H4 (cell line): ENCODE measurements around the gene PVRIG. TPM values are rescaled to one million over a fixed set of nuclear protein-coding genes. Genes with fewer than 3 reads are reported as not detected.
"Not testable (repeated sequence)": the region's sequence is repeated elsewhere in the genome, so short reads cannot be mapped to it uniquely, and the experiment has no call there.

ENCODE experiments used
- DNase-seq: peaks from one replicate; pipeline ENCODE4 v3.0.0-alpha.2; 2015; ENCODE audit warnings: low spot score
- total RNA-seq: library from RNA; depleted of rRNA; stranded (reverse); fragments of >200 nt; shearing (Covaris generic); gene quantifications from 2 replicates; pipeline ENCODE4 v1.2.3, GENCODE V29; 2014

The PVRIG gene
- total RNA-seq, 1 experiment from 2014 or later: not detected

DNA sequence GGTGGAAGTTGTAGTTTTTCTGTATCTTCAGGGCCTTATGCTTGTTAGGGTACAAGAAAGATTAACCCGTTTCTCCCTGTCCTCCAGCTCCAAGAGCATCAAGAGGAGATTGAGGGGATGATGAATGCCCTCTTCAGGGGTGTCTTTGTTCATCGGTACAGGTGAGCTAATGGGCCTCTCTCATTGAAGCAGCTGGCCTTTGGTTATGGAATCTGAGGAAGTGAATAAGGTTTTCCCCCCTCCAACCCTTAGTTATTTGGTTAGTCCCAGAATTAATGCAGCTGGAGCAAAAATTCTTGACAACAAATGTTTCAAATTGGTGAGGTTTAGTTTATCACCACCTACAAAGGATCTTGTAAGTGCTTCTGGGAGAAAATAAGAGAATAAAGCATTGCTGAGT lies 24.5 kb upstream of the PVRIG start:
- DNase-seq: no peak

GRCh38 chr7:100195901-100196322 lies 23.8 kb upstream of the PVRIG start:
- not testable (repeated sequence) for DNase-seq

- no peak for DNase-seq
These were observed 21.5 kb upstream of the PVRIG start for GRCh38 chr7:100198266-100198665.

GRCh38 chr7:100200693-100201092 lies 19.1 kb upstream of the PVRIG start:
- no peak for DNase-seq

DNA sequence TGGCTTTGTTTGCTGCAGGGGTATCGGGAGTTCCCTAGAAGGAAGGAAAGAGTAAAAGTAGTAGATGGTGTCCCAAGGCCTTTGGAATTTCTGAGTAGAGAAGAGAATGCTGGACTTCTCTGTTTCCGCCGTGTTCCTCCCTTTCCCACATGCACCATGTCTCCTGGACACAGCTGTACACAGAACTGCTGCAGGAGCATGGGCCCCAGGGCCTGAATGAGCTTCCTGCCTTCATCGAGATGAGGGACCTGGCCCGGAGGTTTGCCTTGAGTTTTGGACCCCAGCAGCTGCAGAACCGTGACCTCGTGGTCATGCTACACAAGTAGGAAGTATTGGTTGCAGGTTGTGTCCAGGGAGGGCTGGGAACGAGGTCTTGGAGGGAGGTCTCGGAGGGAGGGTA lies 15.3 kb upstream of the PVRIG start:
- no peak for DNase-seq

- no peak for DNase-seq
These were observed 10.8 kb upstream of the PVRIG start for GRCh38 chr7:100208911-100209408.

DNA sequence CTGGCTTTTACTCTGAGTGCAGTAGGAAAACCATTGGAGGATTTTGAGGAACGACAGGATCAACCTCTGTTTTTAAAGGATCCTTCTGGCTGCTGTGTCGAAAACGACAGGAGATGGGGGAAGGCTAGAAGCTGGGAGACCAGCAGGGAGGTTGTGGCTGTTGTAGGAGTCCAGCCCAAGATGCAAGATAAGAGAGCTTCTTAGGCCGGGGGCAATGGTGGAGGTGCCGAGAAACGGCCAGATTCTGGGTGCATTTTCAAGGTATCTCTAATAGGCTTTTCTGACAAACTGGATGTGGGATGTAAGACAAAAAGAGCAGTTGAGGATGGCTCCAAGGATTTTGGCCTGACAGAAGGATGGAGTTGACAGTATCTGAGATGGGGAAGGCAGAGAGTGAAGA lies 10.3 kb upstream of the PVRIG start:
- DNase-seq: no peak

- DNase-seq: no peak
These were observed 8.9 kb upstream of the PVRIG start for GRCh38 chr7:100210805-100211204.

- DNase-seq: no peak
These were observed 8.4 kb upstream of the PVRIG start for GRCh38 chr7:100211342-100211780.

- DNase-seq: no peak
These were observed 7.0 kb upstream of the PVRIG start for GRCh38 chr7:100212631-100213286.

- DNase-seq: no peak
These were observed 6.1 kb upstream of the PVRIG start for GRCh38 chr7:100213672-100214071.

GRCh38 chr7:100214356-100214755 lies 5.4 kb upstream of the PVRIG start:
- not testable (repeated sequence) for DNase-seq

DNA sequence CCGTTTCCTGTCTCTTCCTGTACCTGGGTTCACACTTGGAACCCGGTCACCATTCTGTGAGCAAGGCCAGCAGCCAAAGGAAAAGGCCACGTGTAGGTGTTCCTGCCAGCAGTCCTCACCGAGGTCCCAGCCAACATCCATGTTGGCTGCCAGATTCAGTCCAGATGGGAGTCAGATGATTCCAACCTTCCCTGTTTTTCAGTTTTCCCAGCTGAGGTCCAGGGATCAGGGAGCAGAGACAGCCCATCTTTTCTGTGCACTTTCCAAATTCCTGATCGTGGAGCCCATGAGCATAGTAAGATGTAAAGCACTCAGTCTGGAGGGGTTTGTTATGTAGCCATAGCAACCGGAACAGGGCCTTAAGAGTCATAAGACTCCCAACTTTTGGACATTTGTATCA lies 3.9 kb upstream of the PVRIG start:
- DNase-seq: no peak

GRCh38 chr7:100217934-100218333 lies 1.8 kb upstream of the PVRIG start:
- not testable (repeated sequence) for DNase-seq

DNA sequence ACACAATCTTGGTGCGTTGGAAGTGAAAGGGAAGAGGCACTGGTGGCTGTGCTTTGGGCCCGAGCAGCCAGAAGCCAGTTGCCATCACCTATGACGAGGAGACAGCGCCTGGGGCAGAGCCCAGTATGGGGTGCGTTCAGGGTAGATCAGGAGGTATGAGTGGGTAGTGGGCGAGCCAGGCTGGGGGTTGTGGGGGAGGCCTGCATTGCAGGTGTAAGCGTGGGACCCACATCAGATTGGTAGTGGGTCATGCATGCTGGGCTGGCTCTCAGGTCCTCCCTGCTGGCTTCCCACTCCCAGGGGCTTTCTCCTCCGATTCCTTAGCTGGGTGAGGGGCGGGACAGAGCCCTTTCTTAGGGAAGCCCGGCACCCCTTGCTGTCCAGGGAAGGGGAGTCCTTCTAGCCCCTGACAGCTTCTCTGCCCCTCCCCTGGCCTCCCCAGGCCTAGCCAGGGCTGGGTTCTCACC lies 445 bp upstream of the PVRIG start:
- DNase-seq: no peak

DNA sequence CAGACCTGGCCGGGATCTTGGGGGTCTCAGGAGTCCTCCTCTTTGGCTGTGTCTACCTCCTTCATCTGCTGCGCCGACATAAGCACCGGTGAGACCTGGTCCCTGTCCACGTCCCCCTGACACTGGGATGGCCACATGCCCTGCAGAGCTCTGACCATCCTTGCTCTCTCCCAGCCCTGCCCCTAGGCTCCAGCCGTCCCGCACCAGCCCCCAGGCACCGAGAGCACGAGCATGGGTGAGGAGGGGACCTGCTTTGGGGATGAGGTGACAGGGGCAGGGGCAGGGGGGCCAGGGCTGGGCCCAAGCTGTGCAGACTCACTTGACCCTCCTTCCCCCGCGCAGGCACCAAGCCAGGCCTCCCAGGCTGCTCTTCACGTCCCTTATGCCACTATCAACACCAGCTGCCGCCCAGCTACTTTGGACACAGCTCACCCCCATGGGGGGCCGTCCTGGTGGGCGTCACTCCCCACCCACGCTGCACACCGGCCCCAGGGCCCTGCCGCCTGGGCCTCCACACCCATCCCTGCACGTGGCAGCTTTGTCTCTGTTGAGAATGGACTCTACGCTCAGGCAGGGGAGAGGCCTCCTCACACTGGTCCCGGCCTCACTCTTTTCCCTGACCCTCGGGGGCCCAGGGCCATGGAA lies 959 bp downstream of the PVRIG start:
- DNase-seq: no peak

GRCh38 chr7:100221231-100221718 lies 1.5 kb downstream of the PVRIG start:
- no peak for DNase-seq

DNA sequence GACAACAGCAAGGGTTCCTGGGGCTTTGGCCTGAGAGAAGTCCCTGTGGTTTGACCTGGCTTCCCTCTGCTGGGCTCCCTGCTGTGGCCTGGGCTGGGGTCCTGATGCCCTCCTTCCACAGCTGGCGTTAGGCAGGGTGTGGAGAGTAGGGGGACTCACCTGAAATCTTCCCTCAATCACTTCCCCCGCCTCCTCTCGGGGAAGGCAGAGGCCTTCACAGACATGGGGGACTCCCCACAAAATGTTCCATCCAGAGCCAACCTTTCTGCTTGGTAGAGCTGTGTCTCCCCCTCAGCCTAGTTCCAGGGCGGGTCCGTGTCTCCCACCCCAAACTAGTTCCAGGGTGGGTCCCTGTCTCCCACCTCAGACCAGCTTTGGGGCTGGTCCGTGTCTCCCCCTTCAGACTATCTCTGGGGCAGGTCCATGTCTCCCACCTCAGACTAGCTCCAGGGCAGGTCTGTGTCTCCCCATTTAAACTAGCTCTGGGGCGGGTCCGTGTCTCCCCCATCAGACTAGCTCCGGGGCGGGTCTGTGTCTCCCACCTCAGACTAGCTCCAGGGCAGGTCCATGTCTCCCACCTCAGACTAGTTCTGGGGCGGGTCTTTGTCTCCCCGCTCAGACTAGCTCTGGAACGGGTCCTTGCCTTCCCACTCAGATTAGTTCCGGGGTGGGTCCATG lies 2.2 kb downstream of the PVRIG start:
- DNase-seq: no peak

DNA sequence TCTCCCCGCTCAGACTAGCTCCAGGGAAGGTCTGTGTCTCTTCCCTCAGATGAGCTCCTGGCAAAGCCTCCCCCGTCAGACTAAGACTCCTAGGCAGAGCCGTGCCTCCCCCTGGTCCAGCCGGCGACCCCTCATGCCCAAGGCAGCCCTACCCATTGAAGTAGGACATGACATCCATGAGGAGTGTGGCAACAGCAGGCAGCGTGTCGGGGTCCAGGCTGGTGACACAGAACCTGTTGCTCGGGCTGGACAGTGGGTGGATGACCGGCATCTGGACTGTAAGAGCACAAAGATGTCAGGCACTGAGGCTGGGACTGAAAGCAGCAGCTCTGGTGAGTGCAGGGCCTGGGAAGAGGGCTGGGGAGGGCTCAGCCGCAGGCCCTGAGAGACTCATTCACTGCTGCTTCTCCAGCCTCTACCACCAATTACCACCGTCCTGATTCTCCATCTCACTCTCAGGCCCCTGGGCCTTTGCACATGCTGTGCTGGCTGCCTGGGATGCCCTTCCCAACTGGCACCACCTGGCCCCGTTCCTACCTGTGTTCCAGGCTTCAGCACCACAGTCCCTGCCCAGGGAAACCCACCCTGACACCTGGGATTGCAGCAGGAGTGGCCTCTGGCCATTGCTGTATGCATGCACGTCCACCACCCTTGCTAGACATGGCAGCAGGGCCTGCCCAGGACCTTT lies 2.8 kb downstream of the PVRIG start:
- no peak for DNase-seq

DNA sequence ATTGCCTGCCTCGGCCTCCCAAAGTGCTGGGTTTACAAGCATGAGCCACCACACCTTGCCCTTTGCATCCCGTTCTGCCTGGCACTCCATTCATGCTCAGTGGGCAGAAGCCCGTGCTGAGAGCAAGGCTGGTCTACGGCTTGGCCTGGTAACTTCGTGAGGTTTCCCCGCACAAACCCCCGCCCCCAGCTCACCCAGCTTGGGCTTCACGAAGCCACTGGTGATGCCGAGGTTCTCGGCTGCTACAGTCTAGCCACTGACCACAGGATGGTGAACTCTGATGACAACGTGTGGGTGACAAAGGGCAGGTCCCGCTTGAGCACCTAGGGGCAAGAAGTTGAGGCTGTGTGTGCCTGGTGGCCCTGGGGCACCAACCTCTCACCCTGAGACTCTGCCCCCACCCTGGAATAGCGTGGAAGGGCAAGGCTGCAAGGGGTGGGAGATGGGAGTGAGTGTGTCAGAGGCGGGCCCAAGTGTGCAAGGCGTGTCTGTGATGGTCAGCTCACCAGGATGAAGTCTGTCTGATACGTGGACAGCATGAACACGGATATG lies 3.7 kb downstream of the PVRIG start:
- not testable (repeated sequence) for DNase-seq

- DNase-seq: not testable (repeated sequence)
These were observed 5.1 kb downstream of the PVRIG start for GRCh38 chr7:100224891-100225290.
